ENCODE measurements around the gene ECSIT.
"Not testable (repeated sequence)": the region's sequence is repeated elsewhere in the genome, so short reads cannot be mapped to it uniquely, and the experiment has no call there.

Gene ECSIT

DNA sequence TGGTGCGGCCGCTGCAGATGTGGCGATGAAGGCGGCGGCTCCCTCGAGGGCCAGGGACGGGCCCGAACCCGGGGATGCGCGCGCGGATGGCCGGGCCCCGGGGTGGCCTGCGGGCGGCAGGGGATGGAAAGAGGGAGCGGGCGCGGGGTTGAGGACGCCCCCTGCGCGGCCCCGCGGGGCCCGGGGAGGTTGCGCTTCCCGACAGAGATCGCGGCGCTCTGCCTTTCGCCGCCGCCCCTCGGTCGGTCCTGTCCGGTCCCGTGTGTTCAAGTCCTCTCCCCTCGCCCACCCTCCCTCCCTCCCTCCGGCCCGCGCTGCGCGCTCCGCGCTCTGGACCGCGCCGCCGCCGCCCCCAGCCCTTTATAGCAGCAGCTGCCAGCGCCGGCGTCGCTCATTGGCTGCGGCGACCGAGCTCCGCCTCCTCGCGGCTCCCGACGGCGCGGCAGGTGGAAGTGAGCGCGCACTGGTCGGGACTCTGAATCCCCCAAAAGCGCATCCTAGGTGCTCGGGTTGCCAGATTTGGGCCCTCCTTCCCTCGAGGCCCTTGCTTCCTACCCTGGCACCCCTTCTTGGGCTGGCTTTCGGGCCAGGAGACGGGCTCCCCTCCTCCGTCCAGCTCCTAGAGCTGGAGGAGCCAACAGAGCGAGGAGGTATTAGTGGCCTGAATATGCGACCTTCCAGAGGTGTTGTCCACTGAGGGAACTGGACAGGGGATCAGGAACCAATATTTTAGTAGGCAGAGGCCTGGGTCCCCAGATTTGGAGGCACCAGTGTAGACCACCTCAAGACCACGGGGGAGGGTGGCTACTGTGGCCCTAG, 48.0 kb downstream of the ECSIT start, which contains the start of gene ELAVL3:
Gene ELAVL3, minus strand, starts transcription at position 332 of the 819 bp plus-strand sequence. CDS start 438 bp downstream, outside the sequence.
- H3K4me3 ChIP-seq (replicated peaks; ENCODE audit: low read depth, low read length), result no peak within 1 kb of the TSS
- no peak for DNase-seq (ENCODE audit: low read depth)
- no peak for TF ChIP-seq CTCF (IDR thresholded peaks at IDR 0.05; ENCODE audit: low read length, missing control alignments)

GRCh38 chr19:11479898-11480714, 48.8 kb downstream of the ECSIT start:
- H3K4me3 ChIP-seq (replicated peaks; ENCODE audit: low read depth, low read length), result no peak overlapping the region
- TF ChIP-seq CTCF (IDR thresholded peaks at IDR 0.05; ENCODE audit: low read length, missing control alignments), result no peak

GRCh38 chr19:11479090-11479897, 49.6 kb downstream of the ECSIT start:
- DNase-seq (ENCODE audit: low read depth), result no peak
- H3K4me3 ChIP-seq (replicated peaks; ENCODE audit: low read depth, low read length), result no peak overlapping the region

More at GRCh38 chr19:11479898-11480714, 48.8 kb downstream of the ECSIT start:
- no peak for DNase-seq (ENCODE audit: low read depth)

DNA sequence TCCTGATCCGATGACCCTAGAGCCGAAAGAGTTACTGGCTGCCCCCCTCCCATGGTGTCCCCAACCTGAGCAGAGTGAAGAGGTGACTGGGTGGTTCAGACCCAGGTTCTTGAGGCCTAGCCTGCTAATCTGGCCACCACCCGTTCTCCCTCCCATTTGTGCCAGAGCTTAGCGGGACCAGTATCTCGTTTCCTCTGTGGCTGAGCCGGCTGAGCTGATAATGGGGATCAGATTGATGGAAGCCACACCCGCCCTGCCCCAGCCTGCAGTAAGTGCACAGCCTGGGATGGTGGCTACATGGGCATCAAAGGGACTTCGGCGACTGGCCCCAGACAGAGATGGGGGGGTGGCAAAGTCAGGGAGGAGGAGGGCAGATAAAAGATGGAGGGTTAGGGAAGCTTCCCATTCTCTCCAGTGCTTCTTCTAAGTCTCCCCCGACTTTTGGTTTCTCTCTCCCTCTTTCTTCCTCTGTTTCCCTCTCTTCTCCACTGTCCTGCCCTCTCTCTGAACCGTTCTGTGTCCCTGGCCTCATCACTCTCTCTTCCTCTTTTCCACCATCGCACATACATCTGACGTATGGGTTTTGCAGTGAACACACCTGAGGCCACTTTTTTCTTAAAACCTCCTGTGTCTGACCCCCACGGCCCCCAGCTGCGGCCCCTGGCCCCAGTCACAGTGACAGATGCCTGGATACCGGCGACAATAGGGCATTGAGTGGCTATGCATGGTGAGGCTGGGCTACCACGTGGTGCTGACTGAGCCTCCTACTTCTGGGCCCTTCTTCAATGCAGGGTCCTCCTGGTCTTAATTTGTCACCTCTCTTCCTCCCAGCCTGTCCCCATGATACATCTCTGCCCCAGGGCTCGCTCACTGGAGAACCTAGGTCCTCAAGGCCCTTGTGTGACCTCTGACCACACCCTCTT, 50.5 kb downstream of the ECSIT start:
- TF ChIP-seq CTCF (IDR thresholded peaks at IDR 0.05; ENCODE audit: low read length, missing control alignments), result no peak
- no peak for DNase-seq (ENCODE audit: low read depth)
- H3K4me3 ChIP-seq (replicated peaks; ENCODE audit: low read depth, low read length), result no peak overlapping the region

More at GRCh38 chr19:11479090-11479897, 49.6 kb downstream of the ECSIT start:
- no peak for TF ChIP-seq CTCF (IDR thresholded peaks at IDR 0.05; ENCODE audit: low read length, missing control alignments)

DNA sequence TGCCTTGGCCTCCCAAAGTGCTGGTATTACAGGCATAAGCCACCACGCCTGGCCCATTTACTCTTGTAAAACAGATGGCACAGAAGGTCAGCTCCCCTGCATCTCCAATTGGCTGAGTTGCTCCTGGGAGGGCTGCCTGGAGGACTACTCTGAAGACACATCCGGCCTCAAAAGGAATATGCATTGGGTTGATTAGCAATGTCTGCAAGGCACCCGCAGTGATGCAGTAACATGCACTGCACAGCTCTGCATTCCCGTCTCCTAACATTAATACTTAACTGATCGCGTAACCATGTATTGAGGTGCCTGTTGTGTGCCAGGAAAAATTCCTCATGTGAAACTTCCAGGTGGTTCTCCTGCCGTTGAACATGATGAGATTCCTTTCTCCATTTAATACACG, 53.1 kb downstream of the ECSIT start:
- no peak overlapping the region for H3K4me3 ChIP-seq (replicated peaks; ENCODE audit: low read depth, low read length)
- no peak for TF ChIP-seq CTCF (IDR thresholded peaks at IDR 0.05; ENCODE audit: low read length, missing control alignments)
- no peak for DNase-seq (ENCODE audit: low read depth)

DNA sequence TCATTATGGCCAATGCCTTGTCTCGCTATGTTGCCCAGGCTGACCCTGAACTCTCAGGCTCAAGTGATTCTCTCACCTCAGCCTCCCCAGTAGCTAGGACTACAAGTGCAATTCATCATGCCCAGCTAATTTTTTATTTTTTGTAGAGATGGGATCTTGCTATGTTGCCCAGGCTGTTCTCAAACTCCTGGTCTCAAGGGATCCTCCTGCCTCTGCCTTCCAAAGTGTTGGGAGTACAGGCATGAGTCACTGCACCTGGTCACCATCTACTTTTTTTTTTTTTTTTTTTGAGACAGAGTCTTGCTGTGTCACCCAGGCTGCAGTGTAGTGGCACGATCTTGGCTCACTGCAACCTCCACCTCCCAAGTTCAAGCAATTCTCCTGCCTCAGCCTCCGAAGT, 53.6 kb downstream of the ECSIT start:
- DNase-seq (ENCODE audit: low read depth); H3K4me3 ChIP-seq (replicated peaks; ENCODE audit: low read depth, low read length): not testable (repeated sequence)
